GM10266 (cell line): Measurements from ENCODE around the gene RDX.

Experiments used
- DNase-seq: peaks from one replicate; pipeline ENCODE4 v3.0.0; 2012; ENCODE audit errors: extremely low spot score
- CTCF ChIP-seq: IDR thresholded peaks from 2 replicates; pipeline ENCODE4 v1.5.1; 2012; ENCODE audit warnings: mild to moderate bottlenecking, low read depth; ENCODE audit not compliant: control insufficient read depth, insufficient read depth; ENCODE audit errors: missing control alignments

The RDX gene

GRCh38 chr11:110249766-110250165, 46.6 kb downstream of the RDX start:
- no peak for TF ChIP-seq CTCF

GRCh38 chr11:110249066-110249465, 47.3 kb downstream of the RDX start:
- no peak for DNase-seq
- TF ChIP-seq CTCF = no peak

More at GRCh38 chr11:110249766-110250165, 46.6 kb downstream of the RDX start:
- DNase-seq = no peak

GRCh38 chr11:110243791-110244190, 52.6 kb downstream of the RDX start:
- no peak for DNase-seq
- no peak for TF ChIP-seq CTCF

GRCh38 chr11:110242746-110243145, 53.7 kb downstream of the RDX start:
- no peak for TF ChIP-seq CTCF
- no peak for DNase-seq

- no peak for TF ChIP-seq CTCF
Measured at GRCh38 chr11:110242188-110242587, 54.2 kb downstream of the RDX start.

GRCh38 chr11:110235966-110236365, 60.4 kb downstream of the RDX start:
- no peak for DNase-seq
- TF ChIP-seq CTCF = no peak

More at GRCh38 chr11:110242188-110242587, 54.2 kb downstream of the RDX start:
- no peak for DNase-seq

GRCh38 chr11:110230377-110230776, 66.0 kb downstream of the RDX start:
- no peak for TF ChIP-seq CTCF
- DNase-seq = no peak
